DMS53 (cell line): ENCODE data around the gene CASP10.
"Not testable (repeated sequence)": the region's sequence is repeated elsewhere in the genome, so short reads cannot be mapped to it uniquely, and the experiment has no call there.

ENCODE experiments used
- DNase-seq: peaks from one replicate; lab custom pipeline; 2025; lab: John Stamatoyannopoulos, UW

The CASP10 gene

DNA sequence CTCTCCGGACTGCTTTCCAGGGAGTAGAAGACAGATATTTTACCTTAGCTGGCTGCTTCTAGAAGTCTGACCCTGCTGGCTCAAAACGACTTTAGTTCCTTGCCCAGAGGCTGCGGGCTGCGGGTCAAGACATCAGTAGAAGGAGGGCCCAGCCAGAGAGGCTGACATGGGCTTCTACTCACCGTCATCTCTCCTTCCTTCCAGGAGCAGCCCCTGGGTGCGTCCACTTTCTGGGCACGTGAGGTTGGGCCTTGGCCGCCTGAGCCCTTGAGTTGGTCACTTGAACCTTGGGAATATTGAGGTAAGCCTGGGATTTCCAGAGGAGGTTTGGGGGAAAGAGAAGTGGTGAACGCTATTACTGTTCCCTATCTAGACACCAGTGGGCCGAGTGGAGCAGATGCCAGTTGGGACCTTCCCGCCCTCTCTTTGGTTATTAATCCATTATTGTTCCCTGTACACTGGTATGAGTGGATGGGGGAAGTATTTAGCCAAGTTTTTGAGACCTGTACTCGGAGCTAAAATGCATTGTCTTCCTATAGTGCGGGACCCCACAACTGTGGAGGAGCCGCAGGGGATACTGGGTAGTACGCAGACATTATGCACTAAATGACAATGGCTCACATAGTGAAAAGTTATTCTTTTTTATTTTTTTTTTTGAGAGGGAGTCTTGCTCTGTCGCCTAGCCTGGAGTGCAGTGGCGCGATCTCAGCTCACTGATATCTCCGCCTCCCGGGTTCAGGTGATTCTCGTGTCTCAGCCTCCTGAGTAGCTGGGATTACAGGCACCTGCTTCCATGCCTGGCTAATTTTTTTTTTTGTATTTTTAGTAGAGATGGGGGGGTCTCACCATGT lies 51.1 kb downstream of the CASP10 start:
- DNase-seq: peak; percentile 62

DNA sequence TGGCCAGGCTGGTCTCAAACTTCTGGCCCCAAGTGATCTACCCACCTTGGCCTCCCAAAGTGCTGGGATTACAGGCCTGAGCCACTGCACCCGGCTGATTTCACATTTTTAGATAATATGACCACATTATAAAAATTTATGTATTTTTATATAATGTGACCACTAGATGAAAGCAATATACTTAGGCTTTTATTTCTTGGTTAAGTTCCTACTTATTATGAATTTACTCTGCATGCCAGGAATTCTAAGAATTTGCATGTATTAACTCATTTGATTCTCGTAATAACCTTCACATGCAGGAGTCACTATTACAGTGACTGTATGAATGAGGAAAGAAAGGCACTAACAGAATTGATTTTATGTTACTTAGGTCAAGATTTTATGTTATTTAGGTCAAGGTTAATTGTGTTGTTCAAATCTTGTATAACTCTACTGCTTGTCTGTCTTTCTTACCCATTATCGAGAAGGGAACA lies 51.8 kb downstream of the CASP10 start:
- no peak for DNase-seq

DNA sequence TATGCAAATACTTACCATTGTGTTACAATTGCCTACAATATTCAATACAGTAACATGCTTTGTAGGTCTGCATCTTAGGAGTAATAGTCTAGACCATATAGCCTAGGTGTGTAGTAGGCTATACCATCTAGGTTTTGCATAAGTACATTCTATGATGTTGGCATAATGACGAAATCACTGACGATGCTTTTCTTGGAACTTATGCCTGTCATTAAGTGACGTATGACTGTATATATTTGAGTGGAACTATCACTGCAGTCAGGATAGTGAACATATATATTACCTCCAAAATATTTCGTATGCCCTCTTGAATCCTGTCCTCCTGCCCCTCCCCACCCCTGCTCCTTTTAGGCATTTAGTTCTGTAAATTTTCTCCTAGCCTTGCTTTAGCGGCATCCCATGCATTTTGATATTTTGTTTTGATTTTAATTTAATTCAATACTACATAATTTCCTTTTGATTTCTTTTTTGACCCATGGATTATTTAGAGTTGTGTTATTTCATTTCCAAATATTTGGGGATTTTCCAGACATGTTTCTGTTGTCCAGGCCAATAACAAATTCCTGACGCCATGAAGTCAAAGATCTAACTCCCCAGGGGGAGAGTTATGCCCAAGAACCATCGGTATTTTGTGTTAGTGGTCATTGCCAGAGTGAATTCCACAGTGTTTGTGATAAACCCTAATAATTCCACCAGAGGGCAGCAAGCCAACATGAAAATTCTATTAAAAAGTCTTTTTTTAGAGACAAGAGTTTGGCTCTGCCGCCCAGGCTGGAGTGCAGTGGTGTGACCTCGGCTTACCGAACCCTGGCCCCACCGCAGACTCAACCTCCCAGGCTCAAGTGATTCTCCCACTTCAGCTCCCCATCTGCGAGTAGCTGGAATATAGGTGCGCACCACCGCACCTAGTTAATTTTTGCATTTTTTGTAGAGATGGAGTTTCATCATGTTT lies 53.2 kb downstream of the CASP10 start:
- DNase-seq: peak; percentile 86

DNA sequence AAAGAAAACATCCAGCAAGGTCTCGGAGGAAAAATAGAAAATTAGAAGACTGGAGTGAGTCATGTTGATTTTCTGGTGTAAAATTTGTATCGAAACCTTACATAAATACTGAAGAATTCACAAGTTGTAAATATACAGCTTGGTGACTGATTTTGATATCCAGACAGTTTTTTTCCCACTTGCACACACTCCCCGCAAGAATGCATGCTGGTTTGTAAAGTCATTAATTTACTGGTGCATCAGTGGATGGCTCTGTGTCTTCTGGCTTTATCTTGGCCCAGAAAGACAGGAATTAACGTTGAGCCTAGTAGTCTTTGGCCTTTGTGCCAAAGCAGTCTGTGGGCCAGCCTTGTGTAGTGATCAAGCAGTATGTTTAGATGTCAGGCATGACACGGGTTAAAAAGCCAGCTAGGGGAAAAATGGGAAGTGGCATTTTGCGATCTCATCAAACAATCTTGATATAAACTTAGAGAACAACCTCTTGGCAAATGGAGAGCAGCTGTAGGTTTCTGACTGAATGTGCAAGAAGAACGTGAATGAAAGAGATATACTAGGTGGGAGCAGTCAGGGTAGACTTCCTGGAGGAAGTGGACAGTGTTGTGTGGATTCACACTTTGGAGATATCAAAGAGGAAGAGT lies 54.7 kb downstream of the CASP10 start:
- DNase-seq: no peak

DNA sequence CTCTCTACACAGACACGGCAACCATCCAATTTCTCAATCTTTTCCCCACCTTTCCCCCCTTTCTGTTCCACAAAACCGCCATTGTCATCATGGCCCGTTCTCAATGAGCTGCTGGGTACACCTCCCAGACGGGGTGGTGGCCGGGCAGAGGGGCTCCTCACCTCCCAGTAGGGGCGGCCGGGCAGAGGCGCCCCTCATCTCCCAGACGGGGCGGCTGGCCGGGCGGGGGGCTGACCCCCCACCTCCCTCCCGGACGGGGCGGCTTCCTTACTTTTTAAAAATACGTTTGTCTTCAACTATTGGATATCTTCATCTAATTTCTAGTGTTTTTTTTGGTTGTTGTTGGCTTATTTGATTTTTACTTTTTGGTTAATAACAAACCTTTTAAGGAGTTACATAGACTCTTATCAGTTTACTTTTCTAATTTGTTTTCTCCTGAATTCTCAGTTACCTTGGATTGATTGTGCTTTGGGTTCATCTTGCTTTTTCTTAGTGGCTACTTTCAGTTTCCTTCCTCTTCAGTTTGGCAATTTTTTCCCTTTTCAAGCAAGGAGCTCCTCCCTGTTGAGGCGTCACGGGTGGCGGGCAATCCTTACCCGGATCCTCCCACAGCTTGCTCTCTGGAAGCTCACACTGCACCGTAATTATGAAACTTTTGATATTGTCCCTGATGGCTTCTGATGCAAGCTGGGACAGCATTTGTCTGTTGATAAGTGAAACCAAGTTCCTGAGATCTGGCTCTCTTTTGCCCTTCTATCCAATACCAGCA lies 56.4 kb downstream of the CASP10 start:
- not testable (repeated sequence) for DNase-seq

DNA sequence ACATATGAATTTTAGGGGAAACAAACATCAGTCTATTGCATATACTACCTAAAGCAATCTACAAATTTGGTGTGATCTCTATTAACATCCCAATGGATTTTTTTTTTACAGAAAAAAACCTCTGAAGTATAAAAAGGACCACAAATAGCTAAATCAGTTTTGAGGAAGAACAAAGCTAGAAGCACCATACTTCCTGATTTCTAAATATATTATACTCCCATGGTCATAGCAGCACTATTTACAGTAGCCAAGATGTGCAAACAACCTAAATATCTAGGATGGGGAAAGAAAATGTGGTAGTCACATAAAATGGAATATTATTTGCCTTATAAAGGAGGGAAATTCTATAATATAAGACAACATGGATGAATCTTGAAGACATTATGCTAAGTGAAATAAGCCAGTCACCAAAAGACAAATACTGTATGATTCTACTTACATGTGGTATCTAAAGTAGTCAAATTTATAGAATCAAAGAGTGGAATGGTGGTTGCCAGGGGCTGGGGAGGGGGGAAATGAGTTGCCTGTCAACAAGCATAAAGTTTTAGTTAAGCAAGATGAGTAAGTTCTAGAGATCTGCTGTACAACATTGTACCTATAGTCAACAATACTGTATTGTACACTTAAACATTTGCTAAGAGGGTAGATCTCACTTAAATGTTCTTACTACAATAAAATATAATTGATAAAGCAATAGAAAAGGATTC lies 59.8 kb downstream of the CASP10 start:
- DNase-seq: no peak

DNA sequence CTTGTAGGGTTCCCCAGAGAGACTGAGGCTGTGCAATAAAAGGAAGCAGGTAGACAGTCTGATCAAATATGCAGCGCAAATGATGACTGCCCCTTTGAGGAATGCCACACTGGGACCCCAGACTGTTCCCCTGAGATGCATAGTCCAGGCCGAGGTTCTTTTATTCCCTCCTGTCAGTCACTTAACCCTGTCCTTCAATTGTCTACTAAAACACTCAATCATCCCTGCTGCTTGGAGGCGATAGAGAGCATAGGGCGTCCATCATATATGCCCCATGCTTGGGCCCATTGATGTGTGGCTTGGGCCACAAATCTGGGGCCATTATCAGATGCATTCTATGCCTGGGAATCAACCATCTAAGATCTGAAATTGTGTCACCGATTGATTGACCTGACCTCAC lies 61.9 kb downstream of the CASP10 start:
- DNase-seq: no peak

DNA sequence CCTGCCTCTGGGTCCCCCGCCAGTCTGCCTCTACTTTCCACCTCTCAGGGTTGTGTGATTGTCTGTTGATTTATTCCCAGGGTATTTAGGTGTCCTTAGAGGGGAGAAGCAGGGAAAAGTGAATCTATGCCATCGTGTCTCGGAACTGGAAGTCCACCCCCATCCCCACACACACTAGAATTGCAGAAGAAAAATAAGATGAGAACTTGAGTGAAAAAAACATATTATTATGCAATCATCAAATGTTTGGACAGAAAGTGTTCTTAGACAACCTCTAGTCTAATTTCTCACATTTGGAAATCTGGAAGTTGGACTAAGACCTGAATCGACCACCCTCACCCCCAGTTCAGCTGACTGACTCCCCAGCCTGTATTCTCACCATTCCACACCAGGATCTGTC lies 63.3 kb downstream of the CASP10 start:
- DNase-seq: no peak

DNA sequence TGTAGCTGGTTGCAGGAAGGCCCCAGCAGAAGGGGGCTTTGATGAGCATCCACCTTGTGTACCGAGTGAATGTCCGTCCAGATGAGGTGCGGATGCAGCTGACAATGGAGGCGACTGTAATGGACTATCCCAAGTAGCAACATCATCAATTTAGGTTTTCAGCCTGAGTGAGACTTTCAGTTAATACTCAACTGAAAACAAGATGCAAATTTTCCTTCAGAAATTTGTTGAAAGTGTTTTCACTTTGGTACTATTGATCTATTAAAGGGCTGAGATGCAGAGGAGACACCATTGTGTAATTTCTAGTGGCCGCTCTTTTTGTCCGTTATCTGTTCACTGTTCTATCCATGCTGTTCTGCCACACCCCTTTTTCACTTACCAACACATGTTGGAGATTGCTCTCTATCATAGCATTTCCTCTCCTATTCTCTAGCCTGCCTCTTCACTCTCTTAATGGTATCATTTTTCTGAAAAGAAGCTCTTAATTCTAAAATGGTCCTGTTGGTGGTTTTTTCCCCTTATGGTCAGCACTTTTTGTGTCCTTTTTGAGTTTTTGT lies 65.4 kb downstream of the CASP10 start:
- no peak for DNase-seq

DNA sequence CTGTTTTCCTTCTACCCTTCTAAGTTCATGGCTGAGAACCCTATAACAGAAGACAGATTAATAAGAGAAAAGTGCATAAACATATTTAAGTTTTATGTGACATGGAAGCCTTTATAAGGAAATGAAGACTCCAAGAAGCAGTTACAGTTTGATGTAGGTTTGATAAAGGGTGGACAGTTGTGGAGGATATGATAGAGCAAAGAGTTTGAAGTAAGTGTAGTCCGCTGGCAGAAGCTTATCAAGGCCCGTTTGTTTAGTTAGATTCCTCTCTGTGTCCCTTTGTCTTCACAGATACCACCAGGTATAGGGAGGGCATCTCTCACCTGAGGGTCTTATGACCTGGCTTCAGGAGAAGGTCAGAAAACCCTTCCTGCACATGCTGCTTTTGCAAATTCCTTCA lies 66.9 kb downstream of the CASP10 start:
- no peak for DNase-seq

DNA sequence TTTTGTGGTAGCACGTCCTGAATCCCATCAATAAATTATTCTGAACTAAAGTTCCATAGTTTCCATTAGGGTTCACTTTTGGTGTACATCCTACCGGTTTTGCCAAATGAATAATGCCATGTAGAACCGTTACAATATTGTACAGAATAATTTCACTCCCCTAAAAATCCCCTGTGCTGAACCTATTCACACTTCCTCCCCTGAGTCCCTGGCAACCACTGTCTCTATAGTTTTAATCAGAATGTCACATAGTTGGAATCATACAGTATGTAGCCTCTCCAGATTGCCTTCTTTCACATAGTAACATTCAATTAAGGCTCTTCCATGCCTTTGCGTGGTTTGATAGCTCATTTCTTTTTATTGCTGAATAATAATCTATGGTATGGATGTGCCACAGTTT lies 67.8 kb downstream of the CASP10 start:
- no peak for DNase-seq

DNA sequence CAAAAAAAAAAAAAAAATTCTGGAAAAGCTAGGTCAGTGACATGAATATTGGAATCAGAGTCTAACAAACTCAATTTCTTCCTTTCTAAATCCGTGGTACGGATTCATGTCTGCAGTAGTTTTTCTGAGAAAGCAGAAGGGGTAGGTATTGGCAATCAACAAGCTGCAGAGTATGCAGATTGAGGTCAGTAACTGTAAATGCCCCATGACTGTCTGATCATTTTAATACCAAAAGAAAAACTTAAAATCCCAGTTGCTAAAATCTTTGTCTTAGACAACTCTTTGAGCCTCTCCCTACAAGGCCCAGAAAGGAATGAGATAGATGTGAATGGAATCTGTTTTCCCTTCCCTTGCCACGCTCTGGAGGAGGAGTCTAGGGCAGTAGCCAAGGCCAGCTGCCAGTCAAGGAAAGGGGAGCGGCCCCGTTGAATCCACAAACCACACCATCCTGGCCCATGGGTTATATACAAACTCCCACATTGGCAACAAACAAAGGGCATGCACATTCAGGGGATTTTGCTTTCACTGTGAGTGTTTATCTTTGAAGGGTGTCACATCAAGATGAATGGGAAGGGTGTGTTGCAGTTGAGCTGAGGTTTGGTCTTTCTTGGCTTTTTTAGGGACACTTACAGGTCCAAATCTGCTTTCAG lies 71.3 kb downstream of the CASP10 start:
- DNase-seq: no peak

DNA sequence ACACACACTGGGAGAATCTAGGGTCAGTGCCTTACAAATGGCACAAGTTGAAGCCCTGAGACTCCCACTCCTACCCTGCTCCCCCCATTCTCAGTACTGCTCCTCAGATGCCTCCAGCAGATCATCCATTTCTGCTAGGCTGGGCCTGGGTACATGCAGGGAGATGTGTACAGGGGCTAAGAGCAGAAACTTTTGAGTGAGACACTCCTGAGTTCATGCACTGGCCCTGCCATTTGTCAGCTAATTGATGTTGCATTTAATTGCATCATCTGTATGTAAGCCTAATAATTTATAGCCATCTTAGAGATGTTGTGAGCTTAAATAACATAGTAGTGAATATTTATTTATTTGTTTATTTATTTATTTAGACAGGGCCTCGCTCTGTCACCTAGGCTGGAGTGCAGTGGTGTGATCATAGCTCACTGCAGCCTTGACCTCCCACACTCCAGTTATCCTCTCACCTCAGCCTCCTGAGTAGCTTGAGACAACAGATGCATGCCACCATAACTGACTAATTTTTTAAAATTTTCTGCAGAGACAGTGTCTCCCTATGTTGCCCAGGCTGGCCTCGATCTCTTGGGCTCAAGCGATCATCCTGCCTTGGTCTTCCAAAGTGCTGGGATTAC lies 72.6 kb downstream of the CASP10 start:
- no peak for DNase-seq

DNA sequence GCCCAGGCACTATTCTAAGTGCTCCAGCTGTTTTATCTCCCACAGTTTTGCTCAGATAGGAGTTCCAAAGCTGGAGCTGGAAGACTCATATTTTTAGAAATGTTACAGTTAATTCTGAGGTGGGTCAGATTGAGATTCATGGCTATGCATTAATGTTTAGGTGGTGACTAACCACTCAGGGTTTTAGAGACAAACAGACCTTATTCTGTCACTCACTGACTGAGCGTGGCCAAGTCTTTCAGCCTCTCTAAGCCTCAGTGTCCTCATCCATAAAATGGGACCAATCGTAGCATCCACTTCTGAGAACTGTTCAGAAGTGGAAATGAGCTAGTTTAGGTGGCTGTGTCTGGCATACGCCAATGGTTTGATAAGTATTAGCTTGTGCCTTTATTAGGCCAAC lies 73.1 kb downstream of the CASP10 start:
- DNase-seq: no peak

DNA sequence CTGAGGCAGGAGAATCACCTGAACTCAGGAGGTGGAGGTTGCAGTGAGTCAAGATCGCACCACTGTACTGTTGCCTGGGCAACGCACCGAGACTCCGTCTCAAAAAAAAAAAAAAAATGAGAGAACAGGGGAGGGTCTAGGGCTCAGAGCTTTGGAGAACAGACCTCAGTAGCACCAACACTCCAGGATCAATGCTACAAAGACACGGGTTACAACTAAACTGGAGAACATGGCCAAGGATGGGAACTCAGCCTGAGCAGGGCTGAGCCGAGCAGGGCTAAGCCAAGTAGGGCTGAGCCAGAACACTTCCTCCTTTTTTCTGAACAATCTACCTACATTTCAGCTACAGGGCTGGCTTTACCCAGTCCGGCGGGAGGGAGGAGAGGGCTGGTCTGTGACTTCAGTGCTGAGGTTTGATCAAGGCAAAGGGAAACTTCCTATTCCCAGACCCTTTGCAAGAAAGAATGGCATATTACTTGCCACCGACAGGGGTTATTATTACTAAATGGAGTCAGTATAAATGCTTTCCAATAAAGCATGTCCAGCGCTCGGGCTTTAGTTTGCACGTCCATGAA lies 74.5 kb downstream of the CASP10 start:
- DNase-seq: peak; percentile 87

DNA sequence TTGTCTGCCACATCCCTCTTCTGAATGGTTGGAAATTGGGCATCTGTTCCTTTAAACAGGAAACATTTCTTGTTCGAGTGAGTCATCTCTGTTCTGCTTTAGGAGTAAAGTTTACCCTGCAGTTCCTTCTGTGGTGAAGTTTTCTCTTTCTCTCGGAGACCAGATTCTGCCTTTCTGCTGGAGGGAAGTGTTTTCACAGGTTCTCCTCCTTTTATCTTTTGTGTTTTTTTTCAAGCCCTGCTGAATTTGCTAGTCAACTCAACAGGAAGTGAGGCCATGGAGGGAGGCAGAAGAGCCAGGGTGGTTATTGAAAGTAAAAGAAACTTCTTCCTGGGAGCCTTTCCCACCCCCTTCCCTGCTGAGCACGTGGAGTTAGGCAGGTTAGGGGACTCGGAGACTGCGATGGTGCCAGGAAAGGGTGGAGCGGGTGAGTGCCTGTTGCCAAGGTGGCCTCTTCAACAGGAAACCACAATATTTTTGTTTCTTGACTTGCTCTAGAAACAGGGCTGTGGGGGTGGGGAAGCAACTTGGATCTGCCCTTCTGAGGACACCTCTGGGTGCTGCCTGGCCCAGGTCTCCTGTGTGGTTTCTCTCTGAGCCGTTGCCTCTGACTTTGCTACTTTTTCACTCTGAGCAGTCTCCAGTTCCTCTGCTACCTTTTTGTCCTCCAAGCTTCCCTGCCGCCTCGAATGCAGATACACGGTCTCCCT lies 75.2 kb downstream of the CASP10 start:
- DNase-seq: peak; percentile 95

DNA sequence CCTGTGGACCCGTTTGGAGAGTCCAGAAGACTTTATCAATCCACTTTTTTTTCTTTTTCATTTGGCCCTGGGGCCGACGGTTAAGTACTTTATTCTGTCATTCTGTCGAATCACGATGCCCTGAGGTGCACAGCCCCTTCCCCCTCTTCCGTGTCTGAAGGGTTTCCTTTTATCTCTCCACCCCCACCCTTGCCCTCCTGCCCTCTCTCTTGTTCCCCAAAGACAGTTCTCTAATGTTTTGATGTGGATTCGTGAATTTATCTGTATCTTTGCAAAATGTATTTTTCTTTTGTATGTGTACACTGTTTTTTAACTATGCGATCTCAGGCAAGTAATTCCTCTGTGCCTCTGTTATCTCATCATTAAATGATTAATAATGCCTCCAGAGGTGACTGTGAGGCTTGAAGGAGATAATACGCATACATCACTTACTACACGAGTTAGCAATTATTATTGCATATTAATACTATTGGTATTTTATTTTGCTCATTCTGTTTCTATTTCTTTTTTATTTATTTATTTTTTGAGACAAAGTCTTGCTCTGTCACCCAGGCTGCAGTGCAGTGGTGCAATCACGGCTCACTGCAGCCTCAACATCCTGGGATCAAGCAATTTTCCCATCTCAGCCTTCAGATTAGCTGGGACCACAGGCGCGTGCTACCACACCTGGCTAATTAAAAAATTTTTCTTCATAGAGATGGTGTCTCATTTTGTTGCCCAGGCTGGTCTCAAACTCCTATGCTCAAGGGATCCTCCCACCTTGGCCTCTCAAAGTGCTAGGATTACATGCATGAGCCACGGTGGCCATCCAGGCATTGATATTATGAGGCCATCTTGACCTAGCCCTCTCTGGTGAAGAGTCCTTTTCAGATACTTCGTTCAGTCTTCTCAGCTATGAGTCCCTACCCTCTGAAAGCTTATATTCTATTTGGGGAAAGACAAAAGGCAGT lies 76.0 kb downstream of the CASP10 start:
- DNase-seq: peak; percentile 20
